ENCODE measurements around the gene HOXC10.

DNA sequence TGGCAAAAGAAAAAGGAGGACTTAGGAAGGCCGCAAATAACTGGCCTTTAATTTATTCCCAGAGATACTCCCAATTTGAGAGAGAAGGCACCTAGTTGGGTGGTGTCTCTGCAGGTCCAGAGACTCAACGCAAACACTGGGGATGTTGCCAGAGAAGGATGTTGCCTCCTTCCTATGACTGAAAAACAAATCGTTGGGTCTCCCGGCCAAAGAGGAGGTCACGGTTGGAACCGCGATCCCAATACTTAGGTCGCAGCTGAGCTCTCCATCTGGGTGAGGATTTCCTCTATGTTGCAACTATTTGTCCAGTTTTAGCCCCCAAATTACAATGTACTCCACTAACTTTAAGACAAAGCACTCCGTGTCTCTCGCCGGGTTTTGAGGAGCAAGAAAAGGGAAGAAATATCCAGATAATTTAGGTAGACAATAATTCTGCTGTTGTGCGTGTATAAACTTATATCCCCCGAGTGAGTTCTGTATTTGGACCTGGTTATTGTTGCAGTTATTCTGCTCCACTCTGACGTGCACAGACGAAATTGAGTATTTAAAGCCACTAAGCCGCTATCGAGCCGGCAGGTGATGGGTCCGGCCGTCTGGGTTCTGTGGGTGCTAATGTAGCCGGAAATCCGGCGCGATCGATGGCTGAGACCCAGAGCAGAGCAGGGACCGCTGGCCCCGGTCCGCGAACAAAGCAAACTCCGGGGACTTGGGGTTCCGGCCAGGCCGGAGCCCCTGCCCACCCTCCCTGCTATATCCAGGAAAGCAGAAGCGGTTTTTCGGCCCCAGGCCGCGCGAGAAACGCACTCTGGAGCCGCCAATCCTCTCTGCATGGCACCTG, 24.5 kb upstream of the HOXC10 start:
- TF ChIP-seq, protein P1, sequence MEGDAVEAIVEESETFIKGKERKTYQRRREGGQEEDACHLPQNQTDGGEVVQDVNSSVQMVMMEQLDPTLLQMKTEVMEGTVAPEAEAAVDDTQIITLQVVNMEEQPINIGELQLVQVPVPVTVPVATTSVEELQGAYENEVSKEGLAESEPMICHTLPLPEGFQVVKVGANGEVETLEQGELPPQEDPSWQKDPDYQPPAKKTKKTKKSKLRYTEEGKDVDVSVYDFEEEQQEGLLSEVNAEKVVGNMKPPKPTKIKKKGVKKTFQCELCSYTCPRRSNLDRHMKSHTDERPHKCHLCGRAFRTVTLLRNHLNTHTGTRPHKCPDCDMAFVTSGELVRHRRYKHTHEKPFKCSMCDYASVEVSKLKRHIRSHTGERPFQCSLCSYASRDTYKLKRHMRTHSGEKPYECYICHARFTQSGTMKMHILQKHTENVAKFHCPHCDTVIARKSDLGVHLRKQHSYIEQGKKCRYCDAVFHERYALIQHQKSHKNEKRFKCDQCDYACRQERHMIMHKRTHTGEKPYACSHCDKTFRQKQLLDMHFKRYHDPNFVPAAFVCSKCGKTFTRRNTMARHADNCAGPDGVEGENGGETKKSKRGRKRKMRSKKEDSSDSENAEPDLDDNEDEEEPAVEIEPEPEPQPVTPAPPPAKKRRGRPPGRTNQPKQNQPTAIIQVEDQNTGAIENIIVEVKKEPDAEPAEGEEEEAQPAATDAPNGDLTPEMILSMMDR (IDR thresholded peaks at IDR 0.05; ENCODE audit: low read depth, low read length), result no peak
- no peak for TF ChIP-seq EZH2phosphoT487 (IDR thresholded peaks at IDR 0.05; ENCODE audit: low read depth)
